ENCODE data around the gene CRIP3. TPM values are rescaled to one million over a fixed set of nuclear protein-coding genes. Genes with fewer than 3 reads are reported as not detected.

The CRIP3 gene
- total and polyA plus RNA-seq, 2 of the 8 experiments (the other 6 are each of a cell fraction or from before 2014, with no cell fraction given), result 34.0 to 46.3 TPM

- TF ChIP-seq CHD7 (IDR thresholded peaks at IDR 0.05; ENCODE audit: insufficient replicate concordance, low read length), result no peak
- no peak for TF ChIP-seq JUN (IDR thresholded peaks at IDR 0.05; ENCODE audit: low read depth, low read length)
- no peak for TF ChIP-seq YY1 (IDR thresholded peaks at IDR 0.05; ENCODE audit: low read depth, low read length)
- no peak for TF ChIP-seq RBBP5 (IDR thresholded peaks at IDR 0.05; ENCODE audit: borderline replicate concordance, low read depth, low read length)
- TF ChIP-seq CBX8 (IDR thresholded peaks at IDR 0.05; ENCODE audit: borderline replicate concordance, low read depth, low read length), result no peak
- no peak for TF ChIP-seq TCF12 (IDR thresholded peaks at IDR 0.05; ENCODE audit: low read depth, low read length)
- no peak for TF ChIP-seq POU5F1 (IDR thresholded peaks at IDR 0.05; ENCODE audit: low read depth, low read length)
Observed at GRCh38 chr6:43290339-43290904, 18.2 kb downstream of the CRIP3 start (continued).
